HG03460 (cell line): ENCODE measurements around the gene R3HDM4.
"Not testable (repeated sequence)": the region's sequence is repeated elsewhere in the genome, so short reads cannot be mapped to it uniquely, and the experiment has no call there.

Source experiments
- ATAC-seq: cut with Tn5 transposase; IDR thresholded peaks from one replicate; pipeline ENCODE4 v1.9.1; 2021; ENCODE audit not compliant: unreplicated experiment

R3HDM4 gene

DNA sequence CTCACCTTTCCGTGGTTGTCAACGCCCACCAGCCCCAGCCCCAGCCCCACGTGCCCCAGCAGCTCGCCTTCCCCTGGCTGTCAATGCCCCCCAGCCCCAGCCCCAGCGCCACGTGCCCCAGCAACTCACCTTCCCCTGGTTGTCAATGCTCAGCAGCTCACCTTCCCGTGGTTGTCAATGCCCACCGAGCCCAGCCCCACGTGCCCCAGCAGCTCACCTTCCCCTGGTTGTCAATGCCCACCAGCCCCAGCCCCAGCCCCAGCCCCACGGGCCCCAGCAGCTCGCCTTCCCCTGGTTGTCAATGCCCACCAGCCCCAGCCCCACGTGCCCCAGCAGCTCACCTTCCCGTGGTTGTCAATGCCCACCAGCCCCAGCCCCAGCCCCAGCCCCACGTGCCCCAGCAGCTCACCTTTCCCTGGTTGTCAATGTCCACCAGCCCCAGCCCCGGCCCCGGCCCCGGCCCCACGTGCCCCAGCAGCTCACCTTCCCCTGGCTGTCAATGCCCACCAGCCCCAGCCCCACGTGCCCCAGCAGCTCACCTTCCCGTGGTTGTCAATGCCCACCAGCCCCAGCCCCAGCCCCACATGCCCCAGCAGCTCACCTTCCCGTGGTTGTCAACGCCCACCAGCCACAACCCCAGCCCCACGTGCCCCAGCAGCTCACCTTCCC is 34.9 kb downstream of the R3HDM4 start:
- ATAC-seq, result not testable (repeated sequence)

DNA sequence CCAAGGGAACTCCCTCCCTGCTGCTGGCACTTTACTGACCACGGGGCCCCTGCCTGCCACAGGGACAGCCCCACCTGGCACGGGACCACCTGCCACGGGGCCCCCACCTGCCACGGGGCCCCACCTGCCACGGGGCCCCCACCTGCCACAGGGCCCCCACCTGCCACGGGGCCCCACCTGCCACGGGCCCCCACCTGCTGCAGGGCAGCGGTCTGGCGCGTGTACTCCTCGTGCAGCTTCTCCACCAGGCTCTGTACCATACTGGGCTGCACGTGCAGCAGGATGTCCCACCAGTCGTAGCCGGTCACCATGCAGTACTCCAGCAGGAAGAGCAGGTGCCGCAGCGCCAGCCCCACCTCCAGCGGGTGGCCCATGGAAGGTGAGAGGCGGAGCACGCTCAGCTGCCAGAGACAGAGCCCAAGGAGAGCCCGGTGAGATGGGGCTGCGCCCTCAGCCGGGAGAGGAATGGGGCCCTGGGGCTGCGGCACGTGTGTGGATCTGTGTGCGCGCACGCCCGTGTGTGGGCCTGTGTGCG is 36.2 kb downstream of the R3HDM4 start:
- ATAC-seq, result no peak

DNA sequence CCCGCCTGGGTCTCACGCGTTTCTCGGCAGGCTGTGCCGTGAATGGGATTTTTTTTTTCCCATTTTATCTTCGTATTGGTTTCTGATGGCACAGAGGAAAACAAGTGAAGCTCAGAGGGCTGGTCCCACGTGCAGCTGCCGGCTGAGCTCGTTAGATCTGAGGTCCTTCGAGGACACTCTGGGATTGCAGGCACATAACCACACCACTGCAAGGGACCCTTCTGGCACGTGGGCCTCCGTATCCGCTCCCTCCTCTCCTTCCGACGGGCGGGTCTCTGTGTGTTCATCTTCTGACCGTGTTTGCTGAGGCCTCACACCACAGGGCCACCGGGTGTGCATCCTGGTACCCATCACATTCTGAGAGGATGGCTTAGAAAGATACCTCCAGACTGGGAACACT is 36.9 kb downstream of the R3HDM4 start:
- no peak for ATAC-seq

DNA sequence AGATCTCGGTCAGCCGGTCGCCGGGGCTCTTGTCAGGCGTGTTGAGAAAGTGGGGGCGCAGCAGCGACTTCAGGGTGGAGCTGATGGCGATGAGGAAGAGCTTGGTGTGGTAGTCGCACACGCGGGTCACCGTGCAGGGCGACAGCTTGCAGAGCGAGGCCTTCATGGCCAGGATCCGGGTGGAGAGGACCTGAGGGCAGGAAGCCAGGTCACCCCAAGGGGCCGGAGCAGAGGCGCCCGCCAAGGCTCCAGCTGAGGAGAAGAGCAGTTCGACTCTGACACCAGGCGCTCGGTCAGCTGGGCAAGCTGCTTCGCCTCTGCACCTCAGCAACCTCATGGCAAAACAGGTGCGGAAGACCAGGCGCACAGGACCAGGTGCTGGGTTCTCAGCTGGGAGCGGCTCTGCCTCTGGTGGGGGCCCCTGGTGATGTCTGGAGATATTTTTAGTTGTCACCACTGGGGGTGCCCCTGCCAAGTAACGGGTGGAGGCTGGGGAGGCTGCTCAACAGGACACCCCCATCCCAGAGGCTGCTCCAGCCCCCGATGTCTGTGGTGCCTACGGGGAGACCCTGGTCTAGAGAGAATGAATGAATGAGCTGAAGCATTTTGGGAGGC is 37.6 kb downstream of the R3HDM4 start:
- ATAC-seq, result no peak

DNA sequence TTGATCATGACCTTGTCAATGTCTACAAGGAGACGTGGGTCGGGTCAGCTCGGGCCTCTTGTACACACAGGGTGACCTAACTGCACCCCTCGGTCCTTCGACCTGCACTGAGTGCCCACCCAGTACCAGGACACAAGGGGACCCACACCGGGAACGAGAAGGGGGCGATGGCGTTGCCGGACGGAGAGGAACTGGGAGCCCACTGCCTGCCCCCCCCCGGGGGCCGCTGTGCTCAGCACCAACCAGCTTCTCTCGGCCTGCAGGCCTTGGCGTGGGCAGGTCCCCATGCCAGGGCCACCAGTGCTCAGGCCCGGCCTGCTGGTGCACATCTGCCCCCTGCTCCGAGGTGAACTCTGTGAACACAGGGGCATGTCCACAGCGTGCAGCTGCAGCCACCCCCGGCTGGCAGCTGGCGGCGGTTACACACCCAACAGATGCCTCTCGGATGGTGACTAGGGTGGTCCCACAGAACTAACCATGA is 39.4 kb downstream of the R3HDM4 start:
- ATAC-seq, result no peak

DNA sequence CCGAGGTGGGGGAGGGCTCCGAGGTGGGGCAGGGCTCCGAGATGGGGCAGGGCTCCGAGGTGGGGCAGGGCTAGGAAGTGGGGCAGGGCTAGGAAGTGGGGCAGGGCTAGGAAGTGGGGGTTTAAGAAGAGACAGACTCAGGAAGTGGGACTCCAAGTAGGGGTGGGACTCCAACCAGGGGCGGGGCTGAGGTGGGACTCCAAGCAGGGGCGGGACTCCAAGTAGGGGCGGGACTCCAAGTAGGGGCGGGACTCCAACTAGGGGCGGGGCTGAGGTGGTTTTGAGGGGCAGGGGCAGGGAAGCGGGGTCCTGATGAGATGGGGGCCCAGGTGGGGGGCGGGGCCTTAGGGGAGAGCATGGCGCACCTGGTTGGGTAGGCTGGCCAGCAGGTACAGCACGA is 39.9 kb downstream of the R3HDM4 start:
- ATAC-seq, result no peak

DNA sequence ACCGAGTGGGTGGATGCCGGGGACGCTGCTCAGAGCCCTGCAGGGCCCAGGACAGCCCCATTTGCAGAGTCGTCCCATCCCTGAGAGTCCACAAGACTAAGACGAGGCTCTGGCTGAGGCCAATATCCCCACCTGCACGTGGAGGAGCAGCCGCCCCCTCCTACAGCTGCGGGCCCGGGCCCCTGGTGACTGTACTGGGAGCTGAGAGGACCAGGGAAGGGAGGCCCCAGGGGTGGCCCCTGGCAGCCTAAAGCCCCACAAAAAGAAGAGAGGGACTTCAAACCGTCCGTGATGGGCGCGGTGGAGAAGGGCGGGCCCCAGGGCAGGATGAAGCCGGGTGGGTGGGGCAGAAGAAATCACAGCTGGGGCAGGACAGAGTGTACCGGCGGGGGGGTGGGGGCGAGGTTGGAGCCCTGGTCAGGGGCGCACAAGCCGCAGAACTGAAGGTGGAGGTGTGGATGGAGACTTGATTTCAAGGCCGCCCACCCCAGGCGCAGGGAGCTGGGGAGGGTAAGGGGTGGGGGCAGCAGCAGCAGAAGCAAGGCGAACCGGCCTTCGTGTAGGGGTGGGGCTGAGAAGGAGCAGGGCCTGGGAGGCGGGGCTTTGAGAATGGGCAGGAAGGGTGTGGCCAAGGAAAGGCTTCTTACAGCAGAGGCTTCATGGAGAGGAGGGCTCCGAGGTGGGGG is 40.6 kb downstream of the R3HDM4 start:
- no peak for ATAC-seq

DNA sequence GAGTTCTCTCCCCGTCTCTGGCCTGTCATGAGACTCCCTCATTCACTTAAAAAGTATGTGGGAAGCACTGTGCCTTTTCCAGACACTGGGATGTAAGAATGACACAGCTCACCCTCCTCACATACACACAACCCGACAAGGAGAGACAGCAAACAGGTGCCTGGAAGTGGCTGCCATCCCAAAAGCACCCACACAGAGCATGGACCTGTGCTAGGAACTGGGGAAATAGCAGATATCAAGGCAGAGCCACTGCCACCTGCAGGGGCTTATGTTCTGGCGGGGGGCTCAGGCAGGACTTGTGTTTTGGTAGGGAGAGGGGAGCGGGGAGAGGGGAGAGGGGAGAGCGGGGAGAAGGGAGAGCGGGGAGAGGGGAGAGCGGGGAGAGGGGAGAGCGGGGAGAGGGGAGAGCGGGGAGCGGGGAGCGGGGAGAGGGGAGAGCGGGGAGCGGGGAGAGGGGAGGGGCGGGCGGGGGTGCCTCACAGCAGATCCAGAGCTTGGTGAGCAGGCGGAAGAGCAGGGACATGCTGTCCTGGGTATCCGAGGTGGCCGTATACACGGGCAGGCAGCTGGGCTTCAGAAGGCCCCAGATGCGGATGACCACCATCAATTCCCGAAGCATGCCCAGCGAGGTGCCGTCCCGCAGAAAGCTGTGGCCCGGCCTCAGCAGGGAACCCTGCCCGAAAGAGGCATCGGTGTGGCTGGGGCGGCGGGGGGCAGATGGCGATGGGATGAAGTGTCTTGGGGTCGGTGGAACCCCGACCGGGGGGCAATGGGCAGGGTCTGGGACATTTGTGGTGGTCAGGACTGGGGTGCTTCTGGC is 41.4 kb downstream of the R3HDM4 start:
- no peak for ATAC-seq

DNA sequence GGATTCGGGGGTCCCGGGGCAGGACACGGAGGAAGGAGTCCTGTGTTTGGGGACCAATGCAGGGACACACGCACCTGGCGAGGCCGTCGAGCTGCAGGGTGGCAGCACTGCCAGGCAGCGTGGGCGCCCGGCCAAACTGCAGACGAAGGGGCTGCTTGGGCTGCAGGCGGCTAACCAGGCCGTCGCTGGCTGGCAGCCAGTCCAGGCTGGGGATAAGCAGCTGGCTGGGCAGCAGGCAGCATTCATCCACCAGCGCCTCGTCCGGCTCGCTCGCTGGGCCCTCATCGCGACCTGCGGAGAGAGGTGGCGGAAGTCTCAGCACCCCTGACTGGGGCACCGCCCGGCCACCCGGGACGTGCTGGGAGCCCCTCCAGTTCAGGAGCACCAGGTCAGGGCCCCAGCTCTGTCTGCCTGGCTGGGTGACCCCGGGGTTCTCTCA is 42.0 kb downstream of the R3HDM4 start:
- ATAC-seq, result no peak

DNA sequence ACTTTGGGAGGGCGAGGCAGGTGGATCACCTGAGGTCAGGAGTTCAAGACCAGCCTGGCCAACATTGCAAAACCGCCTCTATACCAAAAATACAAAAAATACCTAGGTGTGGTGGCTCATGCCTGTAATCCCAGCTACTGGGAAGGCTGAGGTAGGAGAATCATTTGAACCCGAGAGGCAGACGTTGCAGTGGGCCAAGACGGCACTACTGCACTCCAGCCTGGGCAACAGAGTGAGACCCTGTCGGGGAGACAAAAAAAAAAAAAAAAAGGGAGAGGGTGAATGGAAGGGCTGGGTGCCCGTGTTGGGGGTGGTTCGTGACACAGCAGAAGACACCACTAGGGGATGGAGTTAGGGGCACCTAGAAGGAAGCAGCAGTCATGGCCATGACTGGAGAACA is 42.7 kb downstream of the R3HDM4 start:
- no peak for ATAC-seq

DNA sequence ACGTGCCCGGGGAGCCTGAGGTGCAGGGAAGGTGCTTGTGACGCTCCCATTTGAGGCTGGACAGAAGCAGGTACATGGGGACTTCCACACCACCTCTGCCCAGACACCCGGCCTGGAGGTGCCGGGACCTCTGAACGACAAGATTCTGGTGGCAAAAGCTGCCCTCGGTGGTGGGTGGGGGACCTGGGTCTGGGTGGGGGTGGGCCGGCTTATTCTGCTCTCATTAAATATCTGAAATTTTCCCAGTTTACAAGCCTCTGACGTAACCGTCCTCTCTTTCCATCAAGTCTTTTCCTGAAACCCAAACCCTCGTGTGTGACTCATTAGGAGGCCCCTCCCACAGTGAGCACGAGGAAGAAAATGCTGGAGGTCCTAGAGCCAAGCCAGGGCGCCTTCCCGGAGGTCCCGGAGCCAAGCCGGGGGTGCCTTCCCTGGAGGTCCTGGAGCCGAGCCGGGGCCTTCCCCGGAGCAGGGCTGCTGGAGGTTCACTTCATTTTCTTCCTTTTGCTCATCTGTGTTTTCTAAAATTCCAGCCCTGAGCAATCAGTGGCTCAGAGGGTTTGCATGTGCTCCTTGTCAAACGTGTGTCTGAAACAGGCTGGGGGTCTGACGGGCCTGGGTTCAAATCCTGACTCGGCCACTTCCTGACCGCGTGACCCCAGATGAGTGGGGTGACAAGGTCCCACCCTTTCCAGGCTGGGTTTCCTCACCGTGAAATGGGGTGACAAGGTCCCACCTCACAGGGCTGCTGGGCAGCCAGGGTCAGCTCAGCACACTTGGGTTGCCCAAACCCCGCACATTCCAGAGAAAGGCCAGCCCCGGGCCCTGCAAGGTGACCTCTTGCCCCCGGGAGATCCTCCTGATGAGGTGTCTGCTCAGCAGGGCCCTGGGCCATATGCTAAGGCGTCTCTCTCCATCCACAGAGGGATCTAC is 43.5 kb downstream of the R3HDM4 start:
- ATAC-seq, result no peak

DNA sequence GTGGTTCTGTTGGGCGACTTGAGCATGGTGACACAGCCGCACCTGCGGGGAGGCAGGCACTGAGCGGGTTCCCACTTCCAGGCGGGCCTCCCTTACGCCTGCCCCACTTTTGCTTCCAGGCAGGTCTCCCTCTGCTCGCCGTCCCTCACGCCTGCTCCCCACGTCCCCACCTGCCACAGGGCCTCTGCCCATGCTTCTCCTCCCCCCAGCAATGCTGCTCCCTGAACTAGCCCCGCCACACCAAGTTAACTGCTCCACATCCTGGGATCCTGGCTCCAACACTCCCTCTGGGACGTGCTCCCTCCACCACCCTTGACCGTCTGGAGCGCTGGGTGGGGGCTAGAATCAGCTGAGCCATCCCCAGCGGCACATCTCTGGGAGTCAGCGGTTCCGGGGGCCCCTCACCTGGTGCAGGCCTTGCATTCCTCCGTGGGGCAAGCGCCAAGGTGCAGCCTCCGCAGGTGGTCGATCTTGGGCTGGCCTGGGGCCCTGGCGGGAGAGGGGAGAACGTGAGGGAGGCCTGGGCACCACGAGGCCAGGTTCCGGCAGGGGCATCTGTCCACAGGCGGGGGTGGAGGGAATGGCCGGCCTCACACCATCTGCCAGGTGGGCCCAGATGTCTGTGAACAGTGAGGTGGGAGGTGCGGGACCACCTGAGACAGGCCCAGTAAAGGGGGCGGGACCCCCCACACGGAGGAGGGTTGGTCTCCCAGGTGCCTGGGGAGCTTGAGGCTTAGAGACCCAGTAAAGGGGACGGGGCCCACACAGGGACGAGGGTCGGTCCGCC is 44.4 kb downstream of the R3HDM4 start:
- no peak for ATAC-seq

DNA sequence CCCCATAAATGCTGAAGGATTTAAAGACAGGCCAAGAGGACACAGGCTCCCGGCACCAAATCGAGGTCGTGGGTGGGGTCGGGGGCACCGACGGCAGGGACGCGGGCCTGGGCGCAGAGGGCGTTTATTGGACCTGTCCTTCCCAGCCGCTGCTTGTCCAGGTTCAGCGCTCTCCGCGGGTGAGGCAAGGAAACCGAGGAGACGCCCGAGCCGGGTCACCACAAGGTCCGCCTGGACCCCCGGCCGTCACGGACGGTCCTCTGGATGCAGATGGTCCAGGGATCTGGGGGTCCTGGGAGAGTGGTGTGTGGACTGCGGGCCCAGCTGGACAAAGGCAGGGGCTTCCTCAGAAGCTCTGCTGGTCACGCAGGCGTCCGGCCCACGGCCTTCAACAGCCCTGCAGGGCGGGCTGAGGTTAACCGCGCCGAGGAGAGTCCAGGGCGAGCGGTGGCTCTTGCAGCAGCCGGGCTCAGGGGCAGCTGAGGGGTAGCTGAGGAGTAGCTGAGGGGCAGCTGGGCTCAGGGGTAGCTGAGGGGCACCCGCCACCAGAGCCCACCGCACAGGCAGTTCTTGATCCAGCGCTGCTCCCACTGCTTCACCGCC is 45.1 kb downstream of the R3HDM4 start:
- no peak for ATAC-seq

DNA sequence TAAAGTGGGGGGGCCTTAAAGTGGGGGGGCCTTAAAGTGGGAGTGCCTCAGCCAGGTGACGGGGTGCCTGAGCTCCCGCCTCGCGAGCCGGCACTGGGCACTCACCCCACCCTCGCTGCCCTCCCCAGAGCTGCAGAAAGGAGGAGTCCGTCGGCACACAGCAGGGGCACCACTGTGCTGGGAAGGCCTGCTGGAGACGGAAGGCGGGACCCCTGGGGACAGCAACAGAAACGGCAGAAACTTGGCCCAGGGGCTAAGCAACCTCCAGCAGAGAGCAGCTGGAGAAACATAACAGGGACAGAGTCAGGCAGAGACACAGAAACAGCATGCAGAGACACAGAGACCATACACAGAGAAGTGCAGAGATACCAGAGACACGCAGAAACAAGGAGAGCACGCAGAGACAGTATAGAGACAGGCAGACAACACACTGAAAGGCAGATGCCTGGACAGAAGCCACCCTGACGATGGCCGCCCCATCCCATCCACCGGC is 45.7 kb downstream of the R3HDM4 start:
- ATAC-seq, result no peak

DNA sequence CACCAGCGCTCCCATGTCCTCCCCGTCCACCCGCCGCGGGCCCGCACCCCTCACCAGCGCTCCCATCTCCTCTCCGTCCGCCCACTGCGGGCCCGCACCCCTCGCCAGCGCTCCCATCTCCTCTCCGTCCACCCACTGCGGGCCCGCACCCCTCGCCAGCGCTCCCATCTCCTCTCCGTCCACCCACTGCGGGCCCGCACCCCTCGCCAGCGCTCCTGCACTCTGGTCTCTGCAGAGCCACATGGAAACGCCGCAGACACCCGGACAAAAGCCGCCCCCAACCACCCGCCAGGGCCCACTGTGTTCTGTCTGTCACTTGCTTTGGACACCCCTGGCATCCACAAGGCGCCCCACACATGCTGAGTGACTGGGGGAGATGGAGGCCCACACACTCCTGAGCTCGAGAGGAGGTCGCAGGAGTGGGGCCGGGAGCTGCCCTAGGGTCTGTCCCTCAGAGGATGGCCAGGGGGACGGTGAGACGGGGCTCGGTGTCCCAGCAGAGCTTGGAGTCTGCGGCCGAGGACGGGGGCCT is 46.2 kb downstream of the R3HDM4 start:
- ATAC-seq, result no peak

DNA sequence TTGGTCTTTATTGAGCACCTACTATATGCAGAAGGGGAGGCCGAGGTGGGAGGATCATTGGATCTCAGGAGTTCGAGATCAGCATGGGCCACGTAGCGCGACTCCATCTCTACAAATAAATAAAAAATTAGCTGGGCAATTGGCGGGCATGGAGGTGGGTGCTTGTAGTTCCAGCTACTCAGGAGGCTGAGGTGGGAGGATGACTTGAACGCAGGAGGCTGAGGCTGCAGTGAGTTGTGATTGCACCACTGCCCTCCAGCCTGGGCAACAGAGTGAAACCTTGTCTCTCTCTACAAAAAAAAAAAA is 49.8 kb downstream of the R3HDM4 start:
- ATAC-seq, result no peak

DNA sequence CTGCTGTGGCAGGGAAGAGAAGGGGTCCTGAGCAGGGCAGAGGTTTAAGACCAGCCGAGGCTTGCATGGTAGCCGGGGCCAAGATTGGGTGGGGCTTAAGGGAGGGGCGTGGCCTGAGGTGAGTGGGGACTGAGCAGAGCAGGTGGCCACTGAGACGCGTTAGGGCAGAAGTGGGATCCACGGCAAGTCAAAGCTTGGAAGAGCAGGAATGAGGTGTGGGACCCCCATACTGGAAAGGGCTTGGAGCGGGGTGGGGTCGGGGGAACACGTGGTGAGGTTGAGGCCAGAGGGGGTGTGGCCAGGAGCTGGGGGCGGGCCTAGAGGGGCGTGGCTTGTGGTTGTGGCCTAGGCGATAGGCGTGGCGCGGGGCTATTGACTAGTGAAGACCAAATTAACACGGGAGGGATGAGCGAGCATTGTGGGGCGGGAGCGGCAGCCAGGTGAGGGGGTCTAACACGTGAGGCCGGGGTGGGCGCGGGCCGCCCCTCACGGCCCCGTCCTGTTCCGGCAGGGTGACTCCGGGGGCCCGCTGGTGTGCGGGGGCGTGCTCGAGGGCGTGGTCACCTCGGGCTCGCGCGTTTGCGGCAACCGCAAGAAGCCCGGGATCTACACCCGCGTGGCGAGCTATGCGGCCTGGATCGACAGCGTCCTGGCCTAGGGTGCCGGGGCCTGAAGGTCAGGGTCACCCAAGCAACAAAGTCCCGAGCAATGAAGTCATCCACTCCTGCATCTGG is 50.3 kb downstream of the R3HDM4 start:
- no peak for ATAC-seq
